GM21576 (cell line): Measurements from ENCODE around the gene VSNL1.
"Not testable (repeated sequence)": the region's sequence is repeated elsewhere in the genome, so short reads cannot be mapped to it uniquely, and the experiment has no call there.

Experiments
- ATAC-seq: cut with Tn5 transposase; IDR thresholded peaks from one replicate; pipeline ENCODE4 v1.9.1; 2021; ENCODE audit warnings: mild to moderate bottlenecking, moderate library complexity; ENCODE audit not compliant: unreplicated experiment

The VSNL1 gene

GRCh38 chr2:17541531-17541950 is 1.0 kb downstream of the VSNL1 start:
- ATAC-seq: no peak

- ATAC-seq: no peak
Observed at GRCh38 chr2:17542471-17542870, 2.0 kb downstream of the VSNL1 start.

- no peak for ATAC-seq
Observed at GRCh38 chr2:17543131-17543660, 2.7 kb downstream of the VSNL1 start.

DNA sequence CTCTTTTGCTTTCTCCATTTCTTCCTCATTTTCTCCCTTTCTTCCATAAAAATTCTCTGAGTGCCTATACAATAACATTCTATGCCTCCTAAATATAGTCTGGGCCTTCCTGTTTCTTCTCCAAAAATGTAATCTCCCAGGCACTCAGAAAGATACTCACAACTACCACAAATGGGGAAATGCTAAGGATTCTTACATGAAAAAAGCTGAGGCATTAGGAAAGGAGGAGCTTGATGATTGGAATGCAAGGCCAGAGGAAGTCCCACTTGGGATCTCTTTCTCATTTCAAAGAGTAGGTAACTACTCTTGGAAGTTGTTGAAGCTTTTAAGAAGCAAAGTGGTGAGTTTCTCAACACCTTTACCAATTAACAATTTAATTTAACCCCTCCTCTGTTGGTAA is 3.4 kb downstream of the VSNL1 start:
- no peak for ATAC-seq

DNA sequence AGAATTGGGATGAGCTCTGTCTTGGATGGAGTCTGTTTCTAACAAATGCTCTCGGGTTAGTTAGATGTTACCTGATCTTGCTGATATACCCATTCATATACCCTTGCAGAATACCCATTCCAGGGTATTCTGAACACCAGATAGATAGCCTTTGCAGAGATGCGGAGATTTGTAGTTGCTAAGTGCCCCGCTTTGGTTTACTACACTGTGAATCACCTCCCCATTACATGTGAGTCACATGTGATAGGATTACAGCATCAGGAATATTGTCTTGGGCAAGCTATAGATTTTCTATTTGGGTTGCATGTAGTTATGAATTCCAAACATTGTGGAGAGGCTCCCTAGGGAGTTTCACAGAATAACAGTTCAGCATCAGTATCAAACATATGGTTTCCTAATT is 3.8 kb downstream of the VSNL1 start:
- ATAC-seq: no peak

DNA sequence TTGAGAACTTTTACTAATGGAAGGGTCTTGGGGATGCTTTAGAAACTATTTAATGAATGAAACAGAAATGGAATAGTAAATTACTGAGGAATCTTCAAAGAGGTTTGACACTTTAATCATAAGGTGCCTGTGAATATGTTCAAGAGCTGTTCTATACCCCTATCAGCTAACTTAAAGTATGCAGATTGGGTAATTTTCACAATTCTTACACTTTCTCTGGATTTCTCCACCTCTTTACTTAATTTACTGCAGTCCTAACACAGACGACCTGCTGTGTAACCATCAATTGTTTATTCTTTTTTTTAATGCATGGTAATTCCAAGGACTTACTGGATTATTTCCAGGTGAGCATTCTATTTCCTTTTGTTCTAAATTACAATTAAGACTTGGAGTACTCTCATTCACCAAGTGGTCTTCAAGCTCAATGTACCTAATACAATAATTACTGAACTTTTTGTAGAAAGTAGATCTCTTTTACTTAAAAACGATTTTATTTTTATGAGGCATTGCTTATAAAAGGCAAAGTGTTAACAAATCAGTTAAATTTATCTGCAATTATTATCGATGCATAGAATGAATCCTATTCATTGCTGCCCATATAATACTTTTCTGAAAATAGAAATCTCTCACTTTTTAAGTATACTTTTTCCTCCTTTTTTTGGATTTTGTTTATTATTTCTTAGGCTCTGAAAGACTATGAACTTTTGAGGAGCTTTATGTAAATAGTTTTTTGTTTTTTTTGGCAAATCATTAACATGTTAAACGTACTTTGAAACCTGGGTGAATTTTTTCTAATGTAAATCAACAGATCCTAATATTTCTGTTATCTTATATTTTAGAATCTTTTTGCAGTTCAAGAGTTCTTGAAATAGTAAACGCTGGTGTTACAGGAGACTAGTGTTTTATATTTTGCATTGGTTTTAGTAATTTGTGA is 5.5 kb downstream of the VSNL1 start:
- no peak for ATAC-seq

DNA sequence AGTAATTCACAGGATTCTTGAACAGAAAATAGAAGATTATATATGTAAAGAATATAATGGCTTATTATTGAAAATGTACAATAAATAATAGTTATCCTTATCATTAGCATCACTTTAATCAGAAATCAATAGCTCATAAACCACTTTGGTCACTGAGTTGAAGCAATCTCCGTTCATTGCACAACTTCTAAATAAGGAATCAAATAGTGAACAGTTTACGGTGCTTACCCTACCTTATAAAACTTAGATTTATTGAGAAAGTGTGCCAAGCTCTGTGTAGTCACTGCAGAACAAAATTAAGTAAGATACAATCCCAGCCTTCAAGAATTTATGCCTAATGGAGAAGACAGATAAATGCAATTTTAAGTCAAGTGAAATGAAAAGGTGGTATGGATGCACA is 6.7 kb downstream of the VSNL1 start:
- no peak for ATAC-seq

GRCh38 chr2:17547737-17548136 is 7.2 kb downstream of the VSNL1 start:
- no peak for ATAC-seq

DNA sequence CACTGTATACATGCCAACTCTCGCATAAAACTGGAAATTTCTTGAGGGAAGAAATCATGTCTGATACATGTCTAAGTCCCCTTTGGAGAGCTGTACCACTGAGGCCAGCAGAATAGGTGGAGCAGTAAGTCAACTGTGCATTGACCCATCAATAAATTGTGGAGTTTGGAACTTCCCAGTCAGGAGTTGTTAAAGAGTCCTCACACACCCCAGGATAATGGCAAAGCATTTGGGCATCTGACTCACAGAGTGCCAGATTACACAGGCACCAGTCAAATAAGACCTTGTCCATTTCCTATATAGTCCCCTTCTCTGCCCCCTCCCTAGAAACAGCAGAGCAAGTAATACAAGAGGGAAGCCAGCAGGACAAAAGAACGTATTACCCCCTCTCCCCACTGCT is 10.4 kb downstream of the VSNL1 start:
- no peak for ATAC-seq

- ATAC-seq: no peak
Observed at GRCh38 chr2:17555150-17555549, 14.7 kb downstream of the VSNL1 start.

GRCh38 chr2:17557596-17557995 is 17.1 kb downstream of the VSNL1 start:
- ATAC-seq: no peak

DNA sequence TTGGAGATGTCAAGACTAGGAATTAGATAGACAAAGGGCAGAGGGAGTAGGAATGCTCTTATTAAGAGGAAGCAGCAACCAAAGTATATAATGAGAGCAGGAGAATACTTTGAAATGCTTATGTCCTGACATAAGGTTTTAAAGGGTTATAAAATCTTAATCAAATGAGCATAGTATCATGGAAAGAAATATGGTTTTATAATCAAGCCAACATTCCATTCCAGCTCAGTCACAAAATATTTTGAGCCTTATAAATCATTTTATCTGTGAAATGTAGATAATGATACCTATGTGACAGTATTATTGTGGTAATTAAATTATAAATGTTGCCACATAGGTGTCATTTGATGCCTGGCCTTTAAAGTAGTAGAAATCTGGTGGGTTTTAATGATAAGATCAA is 17.6 kb downstream of the VSNL1 start:
- ATAC-seq: no peak

- no peak for ATAC-seq
Observed at GRCh38 chr2:17558878-17559277, 18.4 kb downstream of the VSNL1 start.

- ATAC-seq: not testable (repeated sequence)
Observed at GRCh38 chr2:17565726-17566125, 25.2 kb downstream of the VSNL1 start.

DNA sequence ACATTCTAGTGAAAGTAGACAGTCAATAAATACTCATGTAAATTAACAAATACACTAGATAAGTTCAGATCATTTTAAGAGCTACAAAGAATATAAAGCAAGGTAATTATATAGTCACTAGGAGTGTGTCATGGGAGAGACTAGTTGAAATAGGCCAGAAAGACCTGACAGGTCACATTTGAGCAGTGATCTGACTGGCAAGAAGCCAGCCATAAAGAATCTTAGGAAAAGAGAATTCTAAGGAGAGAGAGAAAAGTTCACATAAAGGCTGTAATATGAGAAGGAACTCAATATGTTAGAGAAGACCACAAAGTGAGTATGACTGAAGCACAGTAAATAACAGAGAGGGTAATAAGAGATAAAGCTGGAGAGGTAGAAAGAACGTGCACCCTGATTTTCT is 31.2 kb downstream of the VSNL1 start:
- no peak for ATAC-seq

DNA sequence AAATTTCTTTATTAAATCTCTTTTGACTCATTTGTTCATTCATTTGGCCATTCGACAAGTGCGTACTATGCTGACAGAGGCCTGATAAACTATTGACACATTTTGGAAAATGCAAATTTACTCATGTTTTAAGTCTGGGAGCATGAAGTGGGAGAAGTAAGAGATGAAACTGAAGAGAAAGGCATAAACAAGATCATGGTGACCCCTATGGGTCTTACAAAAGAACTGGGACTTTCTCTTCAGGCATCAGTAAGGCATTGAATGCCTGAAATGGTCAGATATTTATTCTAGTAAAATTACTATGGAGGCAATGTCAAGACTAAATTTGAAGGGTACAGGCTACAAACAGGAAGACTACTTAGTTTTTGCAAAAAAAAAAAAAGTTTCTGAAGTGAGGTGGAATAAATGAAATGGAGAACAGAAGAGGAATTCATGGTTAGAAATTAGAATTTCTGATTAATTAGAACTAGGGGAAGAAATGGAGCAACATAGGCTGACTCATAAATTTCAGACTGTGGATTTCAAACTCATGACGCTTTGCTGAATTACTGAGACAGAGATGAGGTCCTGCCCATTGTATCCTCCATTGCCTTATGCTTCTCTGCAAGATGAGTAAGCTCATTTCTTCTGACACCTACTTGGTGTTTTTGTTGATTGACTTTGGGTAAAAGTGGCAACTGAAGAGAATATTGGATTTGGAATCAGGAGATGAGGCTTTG is 32.7 kb downstream of the VSNL1 start:
- ATAC-seq: no peak

GRCh38 chr2:17573804-17574175 is 33.3 kb downstream of the VSNL1 start:
- no peak for ATAC-seq

- no peak for ATAC-seq
Observed at GRCh38 chr2:17574406-17575073, 34.0 kb downstream of the VSNL1 start.

- no peak for ATAC-seq
Observed at GRCh38 chr2:17576802-17577201, 36.3 kb downstream of the VSNL1 start.

DNA sequence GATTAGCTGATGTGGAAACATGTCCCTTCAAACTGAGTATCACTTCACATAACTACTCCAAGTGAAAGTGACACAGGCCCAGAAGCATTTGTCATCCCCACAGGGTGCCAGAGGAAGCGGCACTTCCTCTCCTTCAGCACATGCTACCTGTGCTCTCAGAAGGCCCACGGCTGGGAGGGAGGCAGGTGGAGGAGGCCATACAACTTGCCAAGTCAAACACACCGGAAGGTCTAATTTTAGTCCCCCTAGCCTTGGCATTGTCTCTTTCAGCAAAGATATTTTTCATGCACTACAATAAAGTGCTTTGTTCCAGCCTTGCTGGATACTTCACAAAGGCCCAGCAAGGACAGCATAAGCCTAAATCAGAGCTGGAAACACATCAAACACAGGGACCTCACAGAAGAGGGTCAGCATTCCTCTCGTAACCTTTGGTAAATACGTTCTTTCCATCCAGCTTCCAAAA is 38.0 kb downstream of the VSNL1 start:
- peak; percentile 92 for ATAC-seq

GRCh38 chr2:17579605-17580318 is 39.3 kb downstream of the VSNL1 start:
- ATAC-seq: no peak
